Measurements from ENCODE around the gene MGARP. TPM values are rescaled to one million over a fixed set of nuclear protein-coding genes. Genes with fewer than 3 reads are reported as not detected.

Gene MGARP
- total RNA-seq, 2 experiments from 2014 or later: 0.13 TPM; not detected in 1

GRCh38 chr4:139221687-139222086 is 58.3 kb downstream of the MGARP start:
- CTCF ChIA-PET: no interaction called here
- POLR2A ChIA-PET: no interaction called here

- CTCF ChIA-PET: no interaction called here
- POLR2A ChIA-PET: no interaction called here
These were observed 60.5 kb downstream of the MGARP start for GRCh38 chr4:139219450-139220055.

Other genes starting within 250 kb of the MGARP start
- 10 to 100 TPM; 22.8 to 23.9 TPM for gene ELF2, start 103.0 kb downstream of the MGARP start, total RNA-seq
- gene NAA15, start 21.3 kb upstream of the MGARP start, total RNA-seq: 100 to 1,000 TPM; 117 to 128 TPM
- 10 to 100 TPM; 52.7 to 53.1 TPM for gene NDUFC1, start 22.3 kb upstream of the MGARP start, total RNA-seq
- gene RAB33B, start 173.9 kb upstream of the MGARP start, total RNA-seq: 1 to 10 TPM; 4.9 TPM